HG03095 (cell line): ENCODE data around the gene OR51G2.

Experiments
- ATAC-seq: cut with Tn5 transposase; IDR thresholded peaks from one replicate; pipeline ENCODE4 v1.9.1; 2021; ENCODE audit warnings: moderate library complexity; ENCODE audit not compliant: unreplicated experiment

The OR51G2 gene

DNA sequence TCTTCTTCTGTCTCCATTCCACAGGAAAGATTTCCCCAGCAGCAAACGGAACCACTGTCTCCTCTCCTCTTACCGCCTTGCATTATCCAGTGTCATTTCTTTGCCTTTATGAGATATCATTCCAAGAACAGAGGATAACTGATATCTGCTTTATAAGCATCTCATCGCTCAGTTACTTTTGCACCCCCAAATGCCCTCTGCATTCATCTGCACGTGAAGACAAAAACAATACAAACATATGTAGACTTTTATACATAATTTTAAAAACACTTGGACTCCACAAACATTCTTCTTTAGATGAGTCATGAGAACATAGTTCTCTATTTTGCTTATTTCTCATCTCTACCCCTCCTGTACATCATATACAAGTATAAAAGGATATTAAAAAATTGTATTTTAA is 38.0 kb downstream of the OR51G2 start:
- ATAC-seq, result no peak

DNA sequence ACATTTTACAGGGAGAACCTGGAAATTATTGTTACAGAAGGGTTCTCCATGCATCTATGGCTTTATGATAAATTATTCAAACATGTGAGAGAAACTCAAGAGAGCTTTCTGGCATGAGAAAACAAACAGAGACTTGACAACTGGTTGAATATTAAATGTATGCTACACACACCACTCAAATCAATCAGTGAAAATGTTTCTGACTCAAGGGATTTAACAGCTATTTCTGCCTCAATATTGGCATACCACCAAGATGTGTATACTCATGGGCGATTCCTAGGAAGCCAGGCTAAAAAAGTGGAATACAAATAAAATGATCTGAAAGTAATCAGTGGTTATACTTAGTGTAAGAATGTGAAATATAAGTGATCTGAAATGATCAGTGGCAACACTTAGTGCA is 53.3 kb downstream of the OR51G2 start:
- no peak for ATAC-seq

DNA sequence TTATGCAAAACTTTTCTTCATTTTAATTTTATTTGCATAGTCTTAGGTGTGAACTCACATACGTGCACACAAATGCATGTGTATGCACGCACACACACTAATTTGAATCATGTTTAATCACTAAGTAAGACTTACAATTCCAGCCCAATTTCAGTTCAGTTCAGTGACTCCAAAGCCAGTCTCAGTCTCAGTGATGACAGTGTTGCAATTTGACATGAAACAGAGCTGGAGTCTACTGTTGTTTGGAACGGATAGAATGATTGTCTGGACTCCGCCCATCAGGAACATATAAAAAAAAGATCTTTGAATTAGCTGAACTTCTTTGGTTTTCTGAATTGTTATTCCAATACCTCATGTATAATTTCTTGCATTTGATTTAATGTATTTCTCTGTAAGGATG is 55.3 kb downstream of the OR51G2 start:
- ATAC-seq, result no peak
